ENCODE data around the gene EDNRA. TPM values are rescaled to one million over a fixed set of nuclear protein-coding genes. Genes with fewer than 3 reads are reported as not detected.
A peak's percentile ranks its signal among the peaks of the same experiment; 100 is the strongest.
"Not testable (repeated sequence)": the region's sequence is repeated elsewhere in the genome, so short reads cannot be mapped to it uniquely, and the experiment has no call there.

Gene EDNRA
- total RNA-seq (2021; ENCODE audit: unreplicated experiment) (0.13 TPM), Bru-seq, nascent RNA (percentile 13 among the genes with signal in this experiment), BruChase-seq, experiment 1, labeled RNA remaining after a 2-hour chase (percentile 11 among the genes with signal in this experiment), BruChase-seq, experiment 2, labeled RNA remaining after a 6-hour chase (percentile 12 among the genes with signal in this experiment)
- polyA plus RNA-seq (2012; ENCODE audit: insufficient read length): not detected
- long read RNA-seq: 0 reads

- no peak within 1 kb of the TSS for H3K27ac ChIP-seq (ENCODE audit: low read length)
- DNase-seq (ENCODE audit: low read depth, low spot score) (no peak), ATAC-seq (peak; percentile 80)
- intact Hi-C loops (cut with micrococcal nuclease; ENCODE audit: unreplicated experiment) (no loop called here), in situ Hi-C loops (cut with HindIII; ENCODE audit: low pct_unique_long_range_greater_than_20kb, low sequenced_read_pairs) (no loop called here)
- no peaks in the 10 kb centered on the region for H3K9me3 ChIP-seq (ENCODE audit: control insufficient read depth, insufficient read depth, low read depth, low read length)
- no TSS peak for BruUV-seq (replicated peaks)
- H3K4me3 ChIP-seq (ENCODE audit: low read depth in 2 of 2, low read length in 2 of 2): peak within 1 kb of the TSS; percentile 32 to 35; a peak in 3 of 4 replicates
- peaks cover 2% of the 10 kb centered on the region; the same call in 1 of the 2 replicates for H3K27me3 ChIP-seq (ENCODE audit: control insufficient read depth, insufficient read depth, low read length)
- H3K36me3 ChIP-seq (ENCODE audit: control insufficient read depth, insufficient read depth, low read length): no peaks in the 10 kb centered on the region
- no peak for TF ChIP-seq TCF7L2 (IDR thresholded peaks at IDR 0.05; ENCODE audit: low read depth, low read length)
- TF ChIP-seq SIN3A (IDR thresholded peaks at IDR 0.05; ENCODE audit: borderline replicate concordance, insufficient read depth, low read depth, low read length): no peak
- no peak for TF ChIP-seq REST (IDR thresholded peaks at IDR 0.05; ENCODE audit: insufficient read depth in 1 of 2, low read depth in 2 of 2, low read length in 1 of 2)
- TF ChIP-seq POLR2AphosphoS5 (IDR thresholded peaks at IDR 0.05; ENCODE audit: low read depth, low read length): no peak
- no peak for TF ChIP-seq CTCF (IDR thresholded peaks at IDR 0.05)
- CTCF ChIA-PET: no interaction called here
- POLR2A ChIA-PET: no interaction called here
- no peaks in the 10 kb centered on the region for H3K4me1 ChIP-seq (ENCODE audit: control insufficient read depth, insufficient read depth, low read length)
Observed at GRCh38 chr4:147480891-147481576, at the start of gene EDNRA. EDNRA (plus strand) TSS chr4:147481097; CDS start chr4:147485682, 4,585 bp downstream.

- H3K36me3 ChIP-seq (ENCODE audit: control insufficient read depth, insufficient read depth, low read length); POLR2A ChIA-PET; H3K4me3 ChIP-seq (ENCODE audit: low read depth in 2 of 2, low read length in 2 of 2); H3K27ac ChIP-seq (ENCODE audit: low read length); DNase-seq (ENCODE audit: low read depth, low spot score); H3K9me3 ChIP-seq (ENCODE audit: control insufficient read depth, insufficient read depth, low read depth, low read length); in situ Hi-C loops (cut with HindIII; ENCODE audit: low pct_unique_long_range_greater_than_20kb, low sequenced_read_pairs); CTCF ChIA-PET; BruUV-seq (replicated peaks); ATAC-seq; intact Hi-C loops (cut with micrococcal nuclease; ENCODE audit: unreplicated experiment); H3K27me3 ChIP-seq (ENCODE audit: control insufficient read depth, insufficient read depth, low read length); H3K4me1 ChIP-seq (ENCODE audit: control insufficient read depth, insufficient read depth, low read length): not testable (repeated sequence)
Observed at GRCh38 chr4:147434370-147434769, 46.5 kb upstream of the EDNRA start.

DNA sequence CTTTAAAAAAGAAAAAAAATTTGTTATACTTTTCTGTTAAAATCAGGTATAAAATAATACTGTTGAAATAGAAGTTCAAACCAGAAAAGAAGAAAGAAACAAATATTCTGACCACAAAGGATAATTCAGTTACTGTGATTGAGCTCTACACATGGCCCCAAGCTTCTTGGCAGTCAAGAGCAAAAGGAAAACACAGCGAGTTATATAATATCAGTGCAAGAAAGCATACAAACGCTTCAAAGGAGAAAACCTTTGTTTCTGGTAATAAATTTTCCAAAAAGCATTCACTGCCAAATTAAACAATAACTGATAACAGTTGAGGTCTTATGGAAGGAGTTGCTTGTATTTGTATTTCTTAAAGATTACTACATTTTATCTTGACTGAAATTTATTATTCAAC lies 40.5 kb upstream of the EDNRA start:
- H3K4me3 ChIP-seq (ENCODE audit: low read depth in 2 of 2, low read length in 2 of 2): no peak overlapping the region
- TF ChIP-seq POLR2AphosphoS5 (IDR thresholded peaks at IDR 0.05; ENCODE audit: low read depth, low read length) (no peak), TCF7L2 (IDR thresholded peaks at IDR 0.05; ENCODE audit: low read depth, low read length) (no peak), CTCF (IDR thresholded peaks at IDR 0.05) (no peak), SIN3A (IDR thresholded peaks at IDR 0.05; ENCODE audit: borderline replicate concordance, insufficient read depth, low read depth, low read length) (no peak), REST (IDR thresholded peaks at IDR 0.05; ENCODE audit: insufficient read depth in 1 of 2, low read depth in 2 of 2, low read length in 1 of 2) (no peak)
- no peak overlapping the region for H3K27ac ChIP-seq (ENCODE audit: low read length)
- no peaks in the 10 kb centered on the region for H3K36me3 ChIP-seq (ENCODE audit: control insufficient read depth, insufficient read depth, low read length)
- BruUV-seq (replicated peaks): no TSS peak
- in situ Hi-C loops (cut with HindIII; ENCODE audit: low pct_unique_long_range_greater_than_20kb, low sequenced_read_pairs) (no loop called here), intact Hi-C loops (cut with micrococcal nuclease; ENCODE audit: unreplicated experiment) (no loop called here)
- no peaks in the 10 kb centered on the region for H3K4me1 ChIP-seq (ENCODE audit: control insufficient read depth, insufficient read depth, low read length)
- no peak for DNase-seq (ENCODE audit: low read depth, low spot score)
- no peaks in the 10 kb centered on the region for H3K9me3 ChIP-seq (ENCODE audit: control insufficient read depth, insufficient read depth, low read depth, low read length)
- POLR2A ChIA-PET: no interaction called here
- no peak for ATAC-seq
- no peaks in the 10 kb centered on the region for H3K27me3 ChIP-seq (ENCODE audit: control insufficient read depth, insufficient read depth, low read length)
- CTCF ChIA-PET: no interaction called here
